ENCODE measurements around the gene ZNF557.

The ZNF557 gene

GRCh38 chr19:7113233-7113632 is 43.7 kb downstream of the ZNF557 start:
- H3K4me3 ChIP-seq (ENCODE audit: low read depth, low read length): no peak overlapping the region
- H3K36me3 ChIP-seq (ENCODE audit: control insufficient read depth, insufficient read depth, low read length): peaks cover 5% of the 10 kb centered on the region
- H3K9me3 ChIP-seq (ENCODE audit: control insufficient read depth, insufficient read depth, low read length): no peaks in the 10 kb centered on the region
- H3K27me3 ChIP-seq (ENCODE audit: control insufficient read depth, insufficient read depth, low read length): no peaks in the 10 kb centered on the region
- no peak overlapping the region for H3K9ac ChIP-seq (ENCODE audit: low read depth, low read length)
- peaks cover 7% of the 10 kb centered on the region for H3K4me1 ChIP-seq (ENCODE audit: control insufficient read depth, insufficient read depth, low read length)

DNA sequence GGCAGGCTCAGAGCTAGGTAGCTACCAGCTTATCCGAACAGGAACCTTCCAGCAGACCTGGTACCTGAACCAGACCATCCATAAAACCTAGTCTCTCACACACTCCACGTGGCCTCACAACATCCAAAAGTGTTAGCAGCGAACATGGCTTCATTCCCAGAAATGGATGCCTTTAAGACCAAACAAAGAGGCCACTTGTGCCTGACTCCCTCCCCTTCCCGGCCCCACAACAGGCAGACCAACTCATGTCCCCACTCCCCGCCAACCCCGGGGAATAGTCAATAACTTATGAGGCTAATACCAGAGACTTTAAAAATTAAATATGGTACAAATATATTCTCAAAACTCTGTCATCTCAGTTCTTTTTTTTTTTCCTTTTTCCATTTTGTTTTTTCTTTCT is 46.2 kb downstream of the ZNF557 start:
- no peaks in the 10 kb centered on the region for H3K4me1 ChIP-seq (ENCODE audit: control insufficient read depth, insufficient read depth, low read length)
- no peak overlapping the region for H3K9ac ChIP-seq (ENCODE audit: low read depth, low read length)
- H3K27me3 ChIP-seq (ENCODE audit: control insufficient read depth, insufficient read depth, low read length): no peaks in the 10 kb centered on the region
- no peaks in the 10 kb centered on the region for H3K9me3 ChIP-seq (ENCODE audit: control insufficient read depth, insufficient read depth, low read length)
- peaks cover 8% of the 10 kb centered on the region for H3K36me3 ChIP-seq (ENCODE audit: control insufficient read depth, insufficient read depth, low read length)
- H3K4me3 ChIP-seq (ENCODE audit: low read depth, low read length): no peak overlapping the region

GRCh38 chr19:7117248-7117647 is 47.7 kb downstream of the ZNF557 start:
- Histone ChIP-seq H3K9ac (ENCODE audit: low read depth, low read length) (no peak overlapping the region), H3K4me3 (ENCODE audit: low read depth, low read length) (no peak overlapping the region), H3K27me3 (ENCODE audit: control insufficient read depth, insufficient read depth, low read length) (no peaks in the 10 kb centered on the region), H3K4me1 (ENCODE audit: control insufficient read depth, insufficient read depth, low read length) (no peaks in the 10 kb centered on the region), H3K36me3 (ENCODE audit: control insufficient read depth, insufficient read depth, low read length) (peaks cover 11% of the 10 kb centered on the region), H3K9me3 (ENCODE audit: control insufficient read depth, insufficient read depth, low read length) (no peaks in the 10 kb centered on the region)

GRCh38 chr19:7119582-7119981 is 50.1 kb downstream of the ZNF557 start:
- H3K9me3 ChIP-seq (ENCODE audit: control insufficient read depth, insufficient read depth, low read length): no peaks in the 10 kb centered on the region
- H3K36me3 ChIP-seq (ENCODE audit: control insufficient read depth, insufficient read depth, low read length): peaks cover 15% of the 10 kb centered on the region
- H3K4me3 ChIP-seq (ENCODE audit: low read depth, low read length): no peak overlapping the region
- no peak overlapping the region for H3K9ac ChIP-seq (ENCODE audit: low read depth, low read length)
- H3K27me3 ChIP-seq (ENCODE audit: control insufficient read depth, insufficient read depth, low read length): no peaks in the 10 kb centered on the region
- no peaks in the 10 kb centered on the region for H3K4me1 ChIP-seq (ENCODE audit: control insufficient read depth, insufficient read depth, low read length)

- Histone ChIP-seq H3K4me3 (ENCODE audit: low read depth, low read length) (no peak overlapping the region), H3K9me3 (ENCODE audit: control insufficient read depth, insufficient read depth, low read length) (no peaks in the 10 kb centered on the region), H3K36me3 (ENCODE audit: control insufficient read depth, insufficient read depth, low read length) (peaks cover 23% of the 10 kb centered on the region), H3K4me1 (ENCODE audit: control insufficient read depth, insufficient read depth, low read length) (no peaks in the 10 kb centered on the region), H3K9ac (ENCODE audit: low read depth, low read length) (no peak overlapping the region), H3K27me3 (ENCODE audit: control insufficient read depth, insufficient read depth, low read length) (no peaks in the 10 kb centered on the region)
Measured at GRCh38 chr19:7120499-7120898, 51.0 kb downstream of the ZNF557 start.

- H3K9me3 ChIP-seq (ENCODE audit: control insufficient read depth, insufficient read depth, low read length): no peaks in the 10 kb centered on the region
- H3K36me3 ChIP-seq (ENCODE audit: control insufficient read depth, insufficient read depth, low read length): peaks cover 34% of the 10 kb centered on the region
Measured at GRCh38 chr19:7122701-7123100, 53.2 kb downstream of the ZNF557 start.

DNA sequence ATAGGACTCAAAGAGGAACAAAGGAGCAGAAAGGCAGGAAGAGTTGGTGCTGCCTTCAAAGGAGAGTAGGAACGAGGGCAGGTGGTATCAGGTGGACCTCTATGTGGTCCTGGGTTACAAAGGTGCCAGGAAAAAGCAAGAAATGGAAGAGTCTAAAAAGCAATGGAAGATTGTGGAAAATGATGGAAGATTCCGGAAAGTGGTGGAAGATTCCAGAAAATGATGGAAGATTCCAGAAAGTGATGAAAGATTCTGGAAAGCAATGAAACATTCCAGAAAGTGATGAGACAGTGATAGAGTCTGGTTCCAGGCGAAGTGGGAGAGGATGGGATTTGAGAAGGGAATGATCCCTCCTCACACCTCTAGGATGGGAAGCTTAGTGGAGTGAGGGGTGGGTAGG is 55.3 kb downstream of the ZNF557 start:
- H3K4me3 ChIP-seq (ENCODE audit: low read depth, low read length): no peak overlapping the region
- H3K36me3 ChIP-seq (ENCODE audit: control insufficient read depth, insufficient read depth, low read length): peaks cover 34% of the 10 kb centered on the region
- H3K9ac ChIP-seq (ENCODE audit: low read depth, low read length): no peak overlapping the region
- no peaks in the 10 kb centered on the region for H3K9me3 ChIP-seq (ENCODE audit: control insufficient read depth, insufficient read depth, low read length)
- no peaks in the 10 kb centered on the region for H3K27me3 ChIP-seq (ENCODE audit: control insufficient read depth, insufficient read depth, low read length)
- H3K4me1 ChIP-seq (ENCODE audit: control insufficient read depth, insufficient read depth, low read length): no peaks in the 10 kb centered on the region

More at GRCh38 chr19:7122701-7123100, 53.2 kb downstream of the ZNF557 start:
- no peaks in the 10 kb centered on the region for H3K27me3 ChIP-seq (ENCODE audit: control insufficient read depth, insufficient read depth, low read length)
- no peaks in the 10 kb centered on the region for H3K4me1 ChIP-seq (ENCODE audit: control insufficient read depth, insufficient read depth, low read length)
- no peak overlapping the region for H3K4me3 ChIP-seq (ENCODE audit: low read depth, low read length)
- H3K9ac ChIP-seq (ENCODE audit: low read depth, low read length): no peak overlapping the region

- Histone ChIP-seq H3K36me3 (ENCODE audit: control insufficient read depth, insufficient read depth, low read length) (peaks cover 34% of the 10 kb centered on the region), H3K4me1 (ENCODE audit: control insufficient read depth, insufficient read depth, low read length) (no peaks in the 10 kb centered on the region), H3K4me3 (ENCODE audit: low read depth, low read length) (no peak overlapping the region), H3K9me3 (ENCODE audit: control insufficient read depth, insufficient read depth, low read length) (no peaks in the 10 kb centered on the region), H3K9ac (ENCODE audit: low read depth, low read length) (no peak overlapping the region), H3K27me3 (ENCODE audit: control insufficient read depth, insufficient read depth, low read length) (no peaks in the 10 kb centered on the region)
Measured at GRCh38 chr19:7125221-7125620, 55.7 kb downstream of the ZNF557 start.

DNA sequence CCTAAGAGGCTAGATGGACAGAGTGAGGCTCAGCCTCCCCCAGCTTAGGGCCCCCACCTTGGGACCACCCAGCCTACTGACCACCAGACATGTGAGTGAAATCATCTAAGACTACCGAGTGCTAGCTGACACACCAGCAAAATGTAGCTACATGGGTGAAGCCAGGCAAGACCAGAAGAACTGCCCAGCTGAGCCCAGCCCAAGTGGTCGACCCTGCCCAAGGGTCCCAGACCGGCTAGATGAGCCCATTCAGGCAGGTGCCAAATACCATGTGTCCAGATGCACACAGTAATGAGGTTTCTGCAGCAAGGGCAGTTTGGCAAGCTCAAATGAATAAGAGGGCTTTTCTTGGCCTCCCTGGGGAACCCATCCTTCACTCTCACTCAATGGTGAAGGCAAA is 56.6 kb downstream of the ZNF557 start:
- no peaks in the 10 kb centered on the region for H3K27me3 ChIP-seq (ENCODE audit: control insufficient read depth, insufficient read depth, low read length)
- no peaks in the 10 kb centered on the region for H3K4me1 ChIP-seq (ENCODE audit: control insufficient read depth, insufficient read depth, low read length)
- no peak overlapping the region for H3K9ac ChIP-seq (ENCODE audit: low read depth, low read length)
- H3K4me3 ChIP-seq (ENCODE audit: low read depth, low read length): no peak overlapping the region
- no peaks in the 10 kb centered on the region for H3K9me3 ChIP-seq (ENCODE audit: control insufficient read depth, insufficient read depth, low read length)
- H3K36me3 ChIP-seq (ENCODE audit: control insufficient read depth, insufficient read depth, low read length): peaks cover 32% of the 10 kb centered on the region

- no peak overlapping the region for H3K4me3 ChIP-seq (ENCODE audit: low read depth, low read length)
- no peak overlapping the region for H3K9ac ChIP-seq (ENCODE audit: low read depth, low read length)
- no peaks in the 10 kb centered on the region for H3K4me1 ChIP-seq (ENCODE audit: control insufficient read depth, insufficient read depth, low read length)
- H3K27me3 ChIP-seq (ENCODE audit: control insufficient read depth, insufficient read depth, low read length): no peaks in the 10 kb centered on the region
- peaks cover 24% of the 10 kb centered on the region for H3K36me3 ChIP-seq (ENCODE audit: control insufficient read depth, insufficient read depth, low read length)
- no peaks in the 10 kb centered on the region for H3K9me3 ChIP-seq (ENCODE audit: control insufficient read depth, insufficient read depth, low read length)
Measured at GRCh38 chr19:7130043-7130442, 60.5 kb downstream of the ZNF557 start.

- Histone ChIP-seq H3K27me3 (ENCODE audit: control insufficient read depth, insufficient read depth, low read length) (no peaks in the 10 kb centered on the region), H3K4me3 (ENCODE audit: low read depth, low read length) (no peak overlapping the region), H3K9ac (ENCODE audit: low read depth, low read length) (no peak overlapping the region), H3K9me3 (ENCODE audit: control insufficient read depth, insufficient read depth, low read length) (no peaks in the 10 kb centered on the region), H3K36me3 (ENCODE audit: control insufficient read depth, insufficient read depth, low read length) (peaks cover 7% of the 10 kb centered on the region), H3K4me1 (ENCODE audit: control insufficient read depth, insufficient read depth, low read length) (no peaks in the 10 kb centered on the region)
Measured at GRCh38 chr19:7132054-7132453, 62.6 kb downstream of the ZNF557 start.

DNA sequence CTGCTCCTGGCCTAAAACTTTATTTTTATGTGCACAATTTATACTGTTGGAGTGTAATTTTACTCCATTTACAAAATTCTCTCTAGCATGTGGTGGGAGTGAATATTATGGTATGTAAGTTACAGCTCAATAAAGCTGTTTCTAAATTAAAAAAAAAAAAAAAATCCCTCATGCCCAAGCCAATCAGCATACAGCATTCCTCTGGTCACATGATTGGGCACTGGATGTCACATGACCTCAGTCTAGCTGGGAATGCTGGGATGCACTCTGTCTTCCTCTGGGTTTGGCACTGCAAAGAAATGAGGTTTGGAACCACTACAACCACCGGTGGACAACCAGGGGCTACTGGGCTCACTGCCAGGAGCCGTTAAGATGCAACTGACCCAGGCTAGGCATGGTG is 67.6 kb downstream of the ZNF557 start:
- Histone ChIP-seq H3K9ac (ENCODE audit: low read depth, low read length) (no peak overlapping the region), H3K27me3 (ENCODE audit: control insufficient read depth, insufficient read depth, low read length) (no peaks in the 10 kb centered on the region), H3K9me3 (ENCODE audit: control insufficient read depth, insufficient read depth, low read length) (no peaks in the 10 kb centered on the region), H3K4me1 (ENCODE audit: control insufficient read depth, insufficient read depth, low read length) (no peaks in the 10 kb centered on the region), H3K4me3 (ENCODE audit: low read depth, low read length) (no peak overlapping the region), H3K36me3 (ENCODE audit: control insufficient read depth, insufficient read depth, low read length) (peaks cover 5% of the 10 kb centered on the region)
